B cell (primary cell): ENCODE results near the gene C19orf85.

Source experiments
- EZH2 ChIP-seq: IDR thresholded peaks from 2 replicates; pipeline ENCODE4 v1.6.1; 2012; ENCODE audit warnings: borderline replicate concordance, low read depth, mild to moderate bottlenecking, moderate library complexity, low read length; ENCODE audit not compliant: insufficient read depth, poor library complexity, severe bottlenecking
- TF ChIP-seq, protein P1 (sequence below): fragments of 200-600 bp; IDR thresholded peaks from one replicate; pipeline ENCODE4 v1.8.0; 2022; ENCODE audit warnings: antibody characterized with exemption, mild to moderate bottlenecking

DNA sequence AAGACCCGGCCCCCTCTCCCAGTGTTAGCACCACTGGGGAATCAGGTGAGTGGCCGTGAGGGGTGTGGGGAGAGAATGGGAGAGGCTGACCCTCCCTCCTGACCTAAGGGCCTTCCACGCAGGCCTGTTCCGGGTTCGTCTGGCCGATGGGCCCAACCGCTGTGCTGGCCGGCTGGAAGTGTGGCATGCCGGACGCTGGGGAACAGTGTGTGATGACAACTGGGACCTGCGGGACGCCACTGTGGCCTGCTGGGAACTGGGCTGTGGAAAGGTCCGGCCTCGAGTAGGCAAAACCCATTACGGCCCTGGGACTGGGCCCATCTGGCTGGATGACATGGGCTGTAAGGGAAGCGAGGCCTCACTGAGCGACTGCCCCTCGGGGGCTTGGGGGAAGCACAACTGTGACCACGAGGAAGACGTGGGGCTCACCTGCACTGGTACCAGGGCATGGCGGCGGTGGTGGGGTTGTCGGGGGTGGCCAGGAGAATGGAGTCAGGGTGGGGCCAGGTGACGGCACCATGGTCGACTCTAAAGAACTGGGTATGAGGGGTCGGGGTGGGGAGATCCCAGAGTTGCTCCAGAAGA, 35.9 kb upstream of the C19orf85 start:
- TF ChIP-seq, protein P1, sequence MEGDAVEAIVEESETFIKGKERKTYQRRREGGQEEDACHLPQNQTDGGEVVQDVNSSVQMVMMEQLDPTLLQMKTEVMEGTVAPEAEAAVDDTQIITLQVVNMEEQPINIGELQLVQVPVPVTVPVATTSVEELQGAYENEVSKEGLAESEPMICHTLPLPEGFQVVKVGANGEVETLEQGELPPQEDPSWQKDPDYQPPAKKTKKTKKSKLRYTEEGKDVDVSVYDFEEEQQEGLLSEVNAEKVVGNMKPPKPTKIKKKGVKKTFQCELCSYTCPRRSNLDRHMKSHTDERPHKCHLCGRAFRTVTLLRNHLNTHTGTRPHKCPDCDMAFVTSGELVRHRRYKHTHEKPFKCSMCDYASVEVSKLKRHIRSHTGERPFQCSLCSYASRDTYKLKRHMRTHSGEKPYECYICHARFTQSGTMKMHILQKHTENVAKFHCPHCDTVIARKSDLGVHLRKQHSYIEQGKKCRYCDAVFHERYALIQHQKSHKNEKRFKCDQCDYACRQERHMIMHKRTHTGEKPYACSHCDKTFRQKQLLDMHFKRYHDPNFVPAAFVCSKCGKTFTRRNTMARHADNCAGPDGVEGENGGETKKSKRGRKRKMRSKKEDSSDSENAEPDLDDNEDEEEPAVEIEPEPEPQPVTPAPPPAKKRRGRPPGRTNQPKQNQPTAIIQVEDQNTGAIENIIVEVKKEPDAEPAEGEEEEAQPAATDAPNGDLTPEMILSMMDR: no peak
- TF ChIP-seq EZH2: no peak
